ENCODE measurements around the gene SORCS2.

SORCS2 gene

DNA sequence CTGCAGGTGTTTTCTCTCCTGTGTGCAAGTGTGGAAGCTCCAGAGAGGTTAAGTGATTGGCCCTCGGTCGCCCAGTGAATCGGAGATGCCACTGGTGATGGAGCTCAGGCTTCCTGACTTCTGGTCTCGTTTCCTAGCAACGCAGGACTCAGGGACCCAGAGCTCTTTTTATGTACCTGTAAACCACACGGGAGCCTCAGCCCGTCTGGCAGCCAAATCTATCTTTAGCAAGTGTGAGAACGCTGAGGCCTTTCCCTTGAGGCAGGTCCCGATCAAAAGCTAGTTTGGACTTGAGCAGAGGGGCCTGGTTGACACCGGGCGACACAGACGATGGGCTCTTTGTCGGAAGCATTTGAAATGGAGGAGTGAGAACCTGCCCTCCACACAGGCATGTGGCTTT is 116.8 kb downstream of the SORCS2 start:
- H3K27me3 ChIP-seq (replicated peaks in 2 of 5; ENCODE audit: control insufficient read depth in 4 of 5, insufficient read depth in 5 of 5, low read length in 4 of 5), result peaks cover 0 to 75% (median 3%) of the 10 kb centered on the region in 5 experiments
- no peaks in the 10 kb centered on the region for H3K9me3 ChIP-seq (ENCODE audit: control extremely low read depth in 1 of 5, control insufficient read depth in 4 of 5, insufficient read depth in 2 of 5, low read depth in 1 of 5, low read length in 4 of 5)
- no peak for DNase-seq
- POLR2A ChIA-PET, result no interaction called here
- CTCF ChIA-PET, result interaction anchor here (1.4 to 1.8 kb wide), 2 partner anchors 13 to 19 kb away, joined by 3 read pairs; no protein-coding TSS in a partner anchor
- H3K4me3 ChIP-seq (ENCODE audit: control insufficient read depth in 1 of 7, extremely low read depth in 1 of 7, insufficient read depth in 4 of 7, low read depth in 2 of 7, low read length in 6 of 7), result no peak overlapping the region
- WGBS (ENCODE audit: insufficient coverage), result 67% methylated on average over 12 of the region's 13 CpGs
- H3K27ac ChIP-seq (ENCODE audit: insufficient read depth in 1 of 2, low read depth in 1 of 2, low read length in 2 of 2, poor library complexity in 1 of 2, severe bottlenecking in 2 of 2), result no peak overlapping the region
- H3K36me3 ChIP-seq (ENCODE audit: control insufficient read depth in 4 of 4, insufficient read depth in 4 of 4, low read length in 3 of 4), result no peaks in the 10 kb centered on the region
- no peaks in the 10 kb centered on the region for H3K4me1 ChIP-seq (ENCODE audit: control extremely low read depth in 1 of 4, control insufficient read depth in 4 of 4, insufficient read depth in 4 of 4, low read length in 3 of 4)

DNA sequence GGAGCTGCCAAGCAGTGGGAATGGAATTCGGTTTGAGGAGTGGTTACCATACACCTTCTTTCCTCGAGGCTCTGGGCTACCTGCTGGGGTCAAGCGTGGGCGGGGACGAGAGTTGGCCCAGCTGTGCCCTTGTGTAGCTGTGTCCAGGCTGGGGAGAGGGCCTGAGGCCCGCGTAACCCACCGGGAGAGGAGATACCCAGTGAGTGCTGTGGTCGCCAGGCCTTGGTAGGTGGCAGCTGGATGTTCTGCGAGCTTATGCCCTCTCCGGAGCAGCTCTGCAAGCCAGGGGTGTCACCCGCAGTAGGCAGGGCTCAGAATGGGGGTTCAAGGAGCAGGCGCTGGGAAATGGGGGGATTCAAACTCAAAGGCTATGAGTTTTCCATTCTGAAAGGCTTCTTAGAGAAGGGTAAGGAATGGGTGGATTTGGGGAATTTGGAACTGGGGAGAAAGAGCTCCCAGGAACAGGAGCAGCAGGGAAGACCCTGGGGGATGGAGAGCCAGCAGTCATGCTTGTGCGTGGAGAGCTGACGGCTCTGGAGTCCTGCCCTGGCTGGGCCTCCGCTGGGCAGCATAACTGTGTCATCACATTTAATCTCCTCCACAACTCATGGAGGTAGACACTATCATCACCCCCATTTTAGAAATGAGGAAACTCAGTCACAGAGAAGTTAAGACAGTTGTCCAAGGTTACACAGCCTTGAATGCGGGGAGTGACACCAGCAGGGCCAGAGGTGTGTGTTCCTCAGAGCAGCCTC is 117.5 kb downstream of the SORCS2 start:
- Histone ChIP-seq H3K9me3 (ENCODE audit: control extremely low read depth in 1 of 5, control insufficient read depth in 4 of 5, insufficient read depth in 2 of 5, low read depth in 1 of 5, low read length in 4 of 5) (no peaks in the 10 kb centered on the region), H3K27ac (ENCODE audit: insufficient read depth in 1 of 2, low read depth in 1 of 2, low read length in 2 of 2, poor library complexity in 1 of 2, severe bottlenecking in 2 of 2) (no peak overlapping the region), H3K36me3 (ENCODE audit: control insufficient read depth in 4 of 4, insufficient read depth in 4 of 4, low read length in 3 of 4) (no peaks in the 10 kb centered on the region), H3K4me1 (ENCODE audit: control extremely low read depth in 1 of 4, control insufficient read depth in 4 of 4, insufficient read depth in 4 of 4, low read length in 3 of 4) (no peaks in the 10 kb centered on the region), H3K27me3 (replicated peaks in 2 of 5; ENCODE audit: control insufficient read depth in 4 of 5, insufficient read depth in 5 of 5, low read length in 4 of 5) (peaks cover 0 to 71% (median 3%) of the 10 kb centered on the region in 5 experiments), H3K4me3 (ENCODE audit: control insufficient read depth in 1 of 7, extremely low read depth in 1 of 7, insufficient read depth in 4 of 7, low read depth in 2 of 7, low read length in 6 of 7) (no peak overlapping the region)
- DNase-seq, result no peak
- WGBS (ENCODE audit: insufficient coverage), result 83% methylated on average over 16 of the region's 17 CpGs
- ChIA-PET POLR2A (no interaction called here), CTCF (interaction anchor here (1.4 to 1.8 kb wide), 2 partner anchors 14 to 19 kb away, joined by 3 read pairs; no protein-coding TSS in a partner anchor)

DNA sequence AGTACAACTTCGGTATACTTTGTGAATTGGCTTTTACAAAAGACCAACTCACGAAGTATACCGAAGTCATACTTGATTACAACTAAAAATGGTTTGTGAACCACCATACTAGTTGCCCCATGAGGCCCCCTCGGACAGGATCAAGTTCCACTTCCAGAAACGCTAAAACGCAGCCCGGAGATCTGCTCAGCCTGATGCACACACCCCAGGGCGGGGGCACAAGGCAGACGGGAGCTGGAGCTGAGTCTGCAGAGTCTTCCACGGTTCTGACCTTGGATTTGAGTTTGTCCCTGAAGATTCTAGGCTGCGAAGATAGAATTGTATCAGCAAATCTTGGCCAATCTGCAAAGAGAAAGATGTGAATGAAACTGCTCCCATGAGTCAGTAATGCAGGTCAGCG is 118.1 kb downstream of the SORCS2 start:
- no peak overlapping the region for H3K27ac ChIP-seq (ENCODE audit: insufficient read depth in 1 of 2, low read depth in 1 of 2, low read length in 2 of 2, poor library complexity in 1 of 2, severe bottlenecking in 2 of 2)
- POLR2A ChIA-PET, result no interaction called here
- DNase-seq, result no peak
- H3K36me3 ChIP-seq (ENCODE audit: control insufficient read depth in 4 of 4, insufficient read depth in 4 of 4, low read length in 3 of 4), result no peaks in the 10 kb centered on the region
- CTCF ChIA-PET, result interaction anchor here (1.8 kb wide), 1 partner anchor 20 kb away, joined by 3 read pairs; no protein-coding TSS in a partner anchor
- peaks cover 0 to 69% (median 3%) of the 10 kb centered on the region in 5 experiments for H3K27me3 ChIP-seq (replicated peaks in 2 of 5; ENCODE audit: control insufficient read depth in 4 of 5, insufficient read depth in 5 of 5, low read length in 4 of 5)
- no peak overlapping the region for H3K4me3 ChIP-seq (ENCODE audit: control insufficient read depth in 1 of 7, extremely low read depth in 1 of 7, insufficient read depth in 4 of 7, low read depth in 2 of 7, low read length in 6 of 7)
- H3K4me1 ChIP-seq (ENCODE audit: control extremely low read depth in 1 of 4, control insufficient read depth in 4 of 4, insufficient read depth in 4 of 4, low read length in 3 of 4), result no peaks in the 10 kb centered on the region
- no peaks in the 10 kb centered on the region for H3K9me3 ChIP-seq (ENCODE audit: control extremely low read depth in 1 of 5, control insufficient read depth in 4 of 5, insufficient read depth in 2 of 5, low read depth in 1 of 5, low read length in 4 of 5)
- 80% methylated on average over 11 of the region's 12 CpGs for WGBS (ENCODE audit: insufficient coverage)

DNA sequence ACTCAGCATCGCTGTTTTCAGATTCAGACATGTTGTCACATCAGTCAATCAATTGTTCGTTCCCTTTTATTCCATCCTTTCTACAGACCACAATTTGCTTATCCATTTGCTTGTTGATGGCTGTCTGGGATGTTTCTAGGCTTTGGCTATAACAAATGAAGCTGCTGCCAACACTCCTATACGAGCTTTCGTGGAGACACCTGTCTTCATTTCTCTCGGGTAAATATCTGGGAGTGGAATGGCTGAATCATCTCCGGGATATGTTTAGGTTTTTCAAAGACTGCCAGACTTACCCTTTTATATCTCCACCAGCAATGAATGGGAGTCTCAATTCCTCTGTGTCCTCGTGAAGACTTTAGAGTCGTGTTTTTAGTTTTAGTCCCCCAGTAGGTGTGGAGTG is 118.9 kb downstream of the SORCS2 start:
- ChIA-PET POLR2A (no interaction called here), CTCF (no interaction called here)
- 90% methylated on average over 2 of the region's 8 CpGs for WGBS (ENCODE audit: insufficient coverage)
- H3K36me3 ChIP-seq (ENCODE audit: control insufficient read depth in 4 of 4, insufficient read depth in 4 of 4, low read length in 3 of 4), result no peaks in the 10 kb centered on the region
- no peaks in the 10 kb centered on the region for H3K9me3 ChIP-seq (ENCODE audit: control extremely low read depth in 1 of 5, control insufficient read depth in 4 of 5, insufficient read depth in 2 of 5, low read depth in 1 of 5, low read length in 4 of 5)
- no peak for DNase-seq
- H3K27me3 ChIP-seq (replicated peaks in 2 of 5; ENCODE audit: control insufficient read depth in 4 of 5, insufficient read depth in 5 of 5, low read length in 4 of 5), result peaks cover 0 to 63% (median 3%) of the 10 kb centered on the region in 5 experiments
- H3K4me3 ChIP-seq (ENCODE audit: control insufficient read depth in 1 of 7, extremely low read depth in 1 of 7, insufficient read depth in 4 of 7, low read depth in 2 of 7, low read length in 6 of 7), result no peak overlapping the region
- H3K4me1 ChIP-seq (ENCODE audit: control extremely low read depth in 1 of 4, control insufficient read depth in 4 of 4, insufficient read depth in 4 of 4, low read length in 3 of 4), result no peaks in the 10 kb centered on the region
- H3K27ac ChIP-seq (ENCODE audit: insufficient read depth in 1 of 2, low read depth in 1 of 2, low read length in 2 of 2, poor library complexity in 1 of 2, severe bottlenecking in 2 of 2), result no peak overlapping the region

DNA sequence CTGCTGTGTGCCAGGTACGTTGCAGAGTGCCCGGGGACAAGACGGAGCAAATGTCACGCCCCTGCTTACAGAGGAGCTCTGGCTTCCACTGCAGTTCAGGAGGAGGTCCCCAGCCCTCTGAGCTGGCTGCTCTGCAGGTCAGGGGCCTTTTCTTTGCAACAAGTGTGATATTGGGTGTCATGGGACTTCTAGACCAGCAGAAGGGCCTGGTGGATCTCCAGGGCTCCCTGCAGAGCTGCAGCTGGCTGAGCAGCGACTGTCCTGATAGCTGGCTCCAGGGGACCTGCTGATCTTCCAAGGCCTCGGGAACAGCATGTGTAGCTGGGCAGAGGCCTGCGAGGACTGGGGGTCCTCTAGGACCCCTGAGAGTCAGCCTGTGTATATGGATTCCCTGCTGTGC is 120.4 kb downstream of the SORCS2 start:
- no peaks in the 10 kb centered on the region for H3K36me3 ChIP-seq (ENCODE audit: control insufficient read depth in 4 of 4, insufficient read depth in 4 of 4, low read length in 3 of 4)
- POLR2A ChIA-PET, result no interaction called here
- no peak for DNase-seq
- no peaks in the 10 kb centered on the region for H3K4me1 ChIP-seq (ENCODE audit: control extremely low read depth in 1 of 4, control insufficient read depth in 4 of 4, insufficient read depth in 4 of 4, low read length in 3 of 4)
- H3K27ac ChIP-seq (ENCODE audit: insufficient read depth in 1 of 2, low read depth in 1 of 2, low read length in 2 of 2, poor library complexity in 1 of 2, severe bottlenecking in 2 of 2), result no peak overlapping the region
- CTCF ChIA-PET, result no interaction called here
- peaks cover 0 to 48% (median 3%) of the 10 kb centered on the region in 5 experiments for H3K27me3 ChIP-seq (replicated peaks in 2 of 5; ENCODE audit: control insufficient read depth in 4 of 5, insufficient read depth in 5 of 5, low read length in 4 of 5)
- 95% methylated on average over 7 of the region's 7 CpGs for WGBS (ENCODE audit: insufficient coverage)
- no peak overlapping the region for H3K4me3 ChIP-seq (ENCODE audit: control insufficient read depth in 1 of 7, extremely low read depth in 1 of 7, insufficient read depth in 4 of 7, low read depth in 2 of 7, low read length in 6 of 7)
- H3K9me3 ChIP-seq (ENCODE audit: control extremely low read depth in 1 of 5, control insufficient read depth in 4 of 5, insufficient read depth in 2 of 5, low read depth in 1 of 5, low read length in 4 of 5), result peaks cover 0 to 4% (median under 1%) of the 10 kb centered on the region in 5 experiments

- no peak for DNase-seq
- ChIA-PET POLR2A (interaction anchor here (0.5 kb wide), 1 partner anchor 16 kb away, joined by 3 read pairs; no protein-coding TSS in a partner anchor), CTCF (no interaction called here)
- WGBS (ENCODE audit: insufficient coverage), result 71% methylated on average over 14 of the region's 14 CpGs
- H3K4me1 ChIP-seq (ENCODE audit: control extremely low read depth in 1 of 4, control insufficient read depth in 4 of 4, insufficient read depth in 4 of 4, low read length in 3 of 4), result no peaks in the 10 kb centered on the region
- no peak overlapping the region for H3K4me3 ChIP-seq (ENCODE audit: control insufficient read depth in 1 of 7, extremely low read depth in 1 of 7, insufficient read depth in 4 of 7, low read depth in 2 of 7, low read length in 6 of 7)
- H3K36me3 ChIP-seq (ENCODE audit: control insufficient read depth in 4 of 4, insufficient read depth in 4 of 4, low read length in 3 of 4), result no peaks in the 10 kb centered on the region
- H3K9me3 ChIP-seq (ENCODE audit: control extremely low read depth in 1 of 5, control insufficient read depth in 4 of 5, insufficient read depth in 2 of 5, low read depth in 1 of 5, low read length in 4 of 5), result peaks cover 0 to 10% (median 5%) of the 10 kb centered on the region in 5 experiments
- H3K27me3 ChIP-seq (replicated peaks in 2 of 5; ENCODE audit: control insufficient read depth in 4 of 5, insufficient read depth in 5 of 5, low read length in 4 of 5), result peaks cover 0 to 42% (median 3%) of the 10 kb centered on the region in 5 experiments
- no peak overlapping the region for H3K27ac ChIP-seq (ENCODE audit: insufficient read depth in 1 of 2, low read depth in 1 of 2, low read length in 2 of 2, poor library complexity in 1 of 2, severe bottlenecking in 2 of 2)
Observed at GRCh38 chr4:7313347-7313811, 121.0 kb downstream of the SORCS2 start.

GRCh38 chr4:7313991-7314390 is 121.7 kb downstream of the SORCS2 start:
- WGBS (ENCODE audit: insufficient coverage), result 84% methylated on average over 6 of the region's 11 CpGs
- POLR2A ChIA-PET, result no interaction called here

More at GRCh38 chr4:7313991-7314390, 121.7 kb downstream of the SORCS2 start:
- no peak for DNase-seq
- H3K36me3 ChIP-seq (ENCODE audit: control insufficient read depth in 4 of 4, insufficient read depth in 4 of 4, low read length in 3 of 4), result no peaks in the 10 kb centered on the region
- H3K4me3 ChIP-seq (ENCODE audit: control insufficient read depth in 1 of 7, extremely low read depth in 1 of 7, insufficient read depth in 4 of 7, low read depth in 2 of 7, low read length in 6 of 7), result no peak overlapping the region
- peaks cover 0 to 35% (median 3%) of the 10 kb centered on the region in 5 experiments for H3K27me3 ChIP-seq (replicated peaks in 2 of 5; ENCODE audit: control insufficient read depth in 4 of 5, insufficient read depth in 5 of 5, low read length in 4 of 5)
- no peaks in the 10 kb centered on the region for H3K4me1 ChIP-seq (ENCODE audit: control extremely low read depth in 1 of 4, control insufficient read depth in 4 of 4, insufficient read depth in 4 of 4, low read length in 3 of 4)
- no peak overlapping the region for H3K27ac ChIP-seq (ENCODE audit: insufficient read depth in 1 of 2, low read depth in 1 of 2, low read length in 2 of 2, poor library complexity in 1 of 2, severe bottlenecking in 2 of 2)
- H3K9me3 ChIP-seq (ENCODE audit: control extremely low read depth in 1 of 5, control insufficient read depth in 4 of 5, insufficient read depth in 2 of 5, low read depth in 1 of 5, low read length in 4 of 5), result peaks cover 0 to 16% (median 5%) of the 10 kb centered on the region in 5 experiments
- CTCF ChIA-PET, result no interaction called here

All from common myeloid progenitor, CD34-positive (primary cell).